Testis (tissue), 3 donors: ENCODE measurements around the gene FAM171A1. TPM values are rescaled to one million over a fixed set of nuclear protein-coding genes. Genes with fewer than 3 reads are reported as not detected.
"Not testable (repeated sequence)": the region's sequence is repeated elsewhere in the genome, so short reads cannot be mapped to it uniquely, and the experiment has no call there.

Experiments
- DNase-seq: peaks from one replicate; pipeline ENCODE4 v3.0.0-alpha.2; 2019
- H3K27ac ChIP-seq, 2 donors: fragments of 200-600 bp; sonication (generic); one replicate each; pipeline ENCODE4 v1.5.1; 2019
- H3K27me3 ChIP-seq: fragments of 200-600 bp; sonication (generic); one replicate; pipeline ENCODE4 v1.5.1; 2019
- H3K36me3 ChIP-seq: fragments of 200-600 bp; sonication (generic); one replicate; pipeline ENCODE4 v1.5.1; 2017; ENCODE audit warnings: low read depth; ENCODE audit errors: missing control alignments
- H3K4me1 ChIP-seq: fragments of 200-600 bp; sonication (generic); one replicate; pipeline ENCODE4 v1.5.1; 2019
- H3K4me3 ChIP-seq, 2 donors: fragments of 200-600 bp; sonication (generic); one replicate each; pipeline ENCODE4 v1.5.1; 2017 to 2019
- H3K9me3 ChIP-seq: fragments of 200-600 bp; sonication (generic); one replicate; pipeline ENCODE4 v1.5.1; 2017
- CTCF ChIP-seq, 3 experiments: fragments of 450-650 bp in 2 of 3; fragments of 200-600 bp in 1 of 3; sonication (generic) in 1 of 3; IDR thresholded peaks; one replicate each; pipeline ENCODE4 v1.5.1; 2016 to 2019; ENCODE audit warnings: antibody characterized with exemption in 3 of 3, mild to moderate bottlenecking in 2 of 3, moderate library complexity in 1 of 3
- POLR2A ChIP-seq: fragments of 450-650 bp; IDR thresholded peaks from one replicate; pipeline ENCODE4 v1.6.1; 2017; ENCODE audit warnings: antibody characterized with exemption, mild to moderate bottlenecking, moderate library complexity
- WGBS, 2 donors: methylation state at CpG; one replicate each; pipeline ENCODE4 v1.1.5; 2018; 5-methylcytosine and 5-hydroxymethylcytosine counted together
- intact Hi-C: fragments of 100-400 bp; cut with DNase I; formaldehyde crosslinking; loops from one replicate; pipeline ENCODE4 v1.15.1; 2023; ENCODE audit warnings: low total_unique reads
- polyA plus RNA-seq: library from polyadenylated mRNA; stranded (reverse); fragments of 350-450 nt; fragmentation: Illumina TruSeq; extraction: RNeasy Lipid Tissue Mini Kit (QIAGEN cat#74804); gene quantifications from one replicate; pipeline ENCODE4 v1.2.3, GENCODE V29; 2014; ENCODE audit warnings: low read depth, low replicate concordance; ENCODE audit not compliant: insufficient read depth
- total RNA-seq, 2 donors: library from RNA; depleted of rRNA; stranded (reverse); fragments of >200 nt; gene quantifications; one replicate each; pipeline ENCODE4 v1.2.3, GENCODE V29; 2016

The FAM171A1 gene
- total and polyA plus RNA-seq, 3 donors from 2014 or later, result 9.2 to 11.1 (median 10.8) TPM

GRCh38 chr10:15411010-15411409 is 39.9 kb upstream of the FAM171A1 start:
- Histone ChIP-seq H3K27ac (peak overlapping the region in 1 of 2 donors; percentile 29), H3K4me1 (no peaks in the 10 kb centered on the region), H3K4me3 (no peak overlapping the region), H3K27me3 (no peaks in the 10 kb centered on the region), H3K9me3 (no peaks in the 10 kb centered on the region), H3K36me3 (no peaks in the 10 kb centered on the region)
- intact Hi-C loops, result no loop called here
- WGBS, 2 donors, result 76 to 79% methylated on average over 4 of the region's 4 CpGs
- TF ChIP-seq CTCF (IDR thresholded peaks at IDR 0.05) (no peak), POLR2A (no peak)
- DNase-seq, result no peak

GRCh38 chr10:15409350-15409749 is 38.3 kb upstream of the FAM171A1 start:
- H3K4me1 ChIP-seq, H3K9me3 ChIP-seq, H3K27me3 ChIP-seq, H3K27ac ChIP-seq, intact Hi-C loops, H3K4me3 ChIP-seq, H3K36me3 ChIP-seq, DNase-seq: not testable (repeated sequence)
- 94 to 100% methylated on average over 2 of the region's 2 CpGs for WGBS, 2 donors

- TF ChIP-seq CTCF (IDR thresholded peaks at IDR 0.05) (no peak), POLR2A (no peak)
- 81 to 83% methylated on average over 5 of the region's 5 CpGs for WGBS, 2 donors
- intact Hi-C loops, result no loop called here
- Histone ChIP-seq H3K4me1 (no peaks in the 10 kb centered on the region), H3K4me3 (no peak overlapping the region), H3K27me3 (no peaks in the 10 kb centered on the region), H3K9me3 (no peaks in the 10 kb centered on the region), H3K27ac (no peak overlapping the region), H3K36me3 (no peaks in the 10 kb centered on the region)
- DNase-seq, result no peak
Observed at GRCh38 chr10:15408557-15408956, 37.5 kb upstream of the FAM171A1 start.

GRCh38 chr10:15405319-15405718 is 34.2 kb upstream of the FAM171A1 start:
- H3K4me1 ChIP-seq, result no peaks in the 10 kb centered on the region
- TF ChIP-seq CTCF (IDR thresholded peaks at IDR 0.05), result no peak
- no peak for TF ChIP-seq POLR2A
- no peak overlapping the region for H3K4me3 ChIP-seq
- H3K36me3 ChIP-seq, result no peaks in the 10 kb centered on the region
- no peaks in the 10 kb centered on the region for H3K27me3 ChIP-seq
- intact Hi-C loops, result no loop called here
- DNase-seq, result no peak
- no peak overlapping the region for H3K27ac ChIP-seq
- no peaks in the 10 kb centered on the region for H3K9me3 ChIP-seq
- WGBS, 2 donors, result 90 to 97% methylated on average over 3 of the region's 3 CpGs

- intact Hi-C loops, result no loop called here
- H3K4me1 ChIP-seq, result no peaks in the 10 kb centered on the region
- TF ChIP-seq CTCF (IDR thresholded peaks at IDR 0.05) (no peak), POLR2A (no peak)
- H3K4me3 ChIP-seq, result no peak overlapping the region
- DNase-seq, result no peak
- H3K27me3 ChIP-seq, result no peaks in the 10 kb centered on the region
- no peaks in the 10 kb centered on the region for H3K36me3 ChIP-seq
- no peak overlapping the region for H3K27ac ChIP-seq
- no peaks in the 10 kb centered on the region for H3K9me3 ChIP-seq
Observed at GRCh38 chr10:15401382-15401781, 30.3 kb upstream of the FAM171A1 start.

GRCh38 chr10:15400461-15400860 is 29.4 kb upstream of the FAM171A1 start:
- H3K9me3 ChIP-seq, H3K27ac ChIP-seq, intact Hi-C loops, DNase-seq, H3K36me3 ChIP-seq, H3K4me3 ChIP-seq, H3K27me3 ChIP-seq, H3K4me1 ChIP-seq: not testable (repeated sequence)
